Measurements from ENCODE around the gene SLC16A6.

DNA sequence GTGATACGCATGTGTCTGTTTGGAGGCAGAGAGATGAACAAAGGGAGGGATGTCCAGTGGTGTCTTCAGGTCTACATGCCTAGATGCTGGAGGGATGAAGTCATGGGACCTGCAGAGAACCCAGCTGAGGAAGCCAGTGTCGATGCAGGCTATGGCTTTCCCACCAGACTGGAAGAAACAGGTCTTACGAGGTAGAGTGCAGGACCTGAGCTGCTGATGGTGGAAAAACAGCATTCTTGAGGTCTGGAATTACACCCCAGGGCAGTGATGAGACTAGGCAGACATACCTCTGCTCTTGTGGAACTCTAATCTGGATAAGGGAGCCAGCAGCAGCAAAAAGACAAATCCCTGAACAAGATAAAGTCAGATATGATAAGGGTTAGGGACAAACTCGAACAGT is 37.7 kb upstream of the SLC16A6 start:
- no peak for TF ChIP-seq CTCF (IDR thresholded peaks at IDR 0.05; ENCODE audit: low read length)
- no peak for TF ChIP-seq EZH2phosphoT487 (IDR thresholded peaks at IDR 0.05; ENCODE audit: low read length)

Data from MM.1S (cell line).